ENCODE data around the gene CALD1.

Gene CALD1, protein sequence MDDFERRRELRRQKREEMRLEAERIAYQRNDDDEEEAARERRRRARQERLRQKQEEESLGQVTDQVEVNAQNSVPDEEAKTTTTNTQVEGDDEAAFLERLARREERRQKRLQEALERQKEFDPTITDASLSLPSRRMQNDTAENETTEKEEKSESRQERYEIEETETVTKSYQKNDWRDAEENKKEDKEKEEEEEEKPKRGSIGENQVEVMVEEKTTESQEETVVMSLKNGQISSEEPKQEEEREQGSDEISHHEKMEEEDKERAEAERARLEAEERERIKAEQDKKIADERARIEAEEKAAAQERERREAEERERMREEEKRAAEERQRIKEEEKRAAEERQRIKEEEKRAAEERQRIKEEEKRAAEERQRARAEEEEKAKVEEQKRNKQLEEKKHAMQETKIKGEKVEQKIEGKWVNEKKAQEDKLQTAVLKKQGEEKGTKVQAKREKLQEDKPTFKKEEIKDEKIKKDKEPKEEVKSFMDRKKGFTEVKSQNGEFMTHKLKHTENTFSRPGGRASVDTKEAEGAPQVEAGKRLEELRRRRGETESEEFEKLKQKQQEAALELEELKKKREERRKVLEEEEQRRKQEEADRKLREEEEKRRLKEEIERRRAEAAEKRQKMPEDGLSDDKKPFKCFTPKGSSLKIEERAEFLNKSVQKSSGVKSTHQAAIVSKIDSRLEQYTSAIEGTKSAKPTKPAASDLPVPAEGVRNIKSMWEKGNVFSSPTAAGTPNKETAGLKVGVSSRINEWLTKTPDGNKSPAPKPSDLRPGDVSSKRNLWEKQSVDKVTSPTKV

DNA sequence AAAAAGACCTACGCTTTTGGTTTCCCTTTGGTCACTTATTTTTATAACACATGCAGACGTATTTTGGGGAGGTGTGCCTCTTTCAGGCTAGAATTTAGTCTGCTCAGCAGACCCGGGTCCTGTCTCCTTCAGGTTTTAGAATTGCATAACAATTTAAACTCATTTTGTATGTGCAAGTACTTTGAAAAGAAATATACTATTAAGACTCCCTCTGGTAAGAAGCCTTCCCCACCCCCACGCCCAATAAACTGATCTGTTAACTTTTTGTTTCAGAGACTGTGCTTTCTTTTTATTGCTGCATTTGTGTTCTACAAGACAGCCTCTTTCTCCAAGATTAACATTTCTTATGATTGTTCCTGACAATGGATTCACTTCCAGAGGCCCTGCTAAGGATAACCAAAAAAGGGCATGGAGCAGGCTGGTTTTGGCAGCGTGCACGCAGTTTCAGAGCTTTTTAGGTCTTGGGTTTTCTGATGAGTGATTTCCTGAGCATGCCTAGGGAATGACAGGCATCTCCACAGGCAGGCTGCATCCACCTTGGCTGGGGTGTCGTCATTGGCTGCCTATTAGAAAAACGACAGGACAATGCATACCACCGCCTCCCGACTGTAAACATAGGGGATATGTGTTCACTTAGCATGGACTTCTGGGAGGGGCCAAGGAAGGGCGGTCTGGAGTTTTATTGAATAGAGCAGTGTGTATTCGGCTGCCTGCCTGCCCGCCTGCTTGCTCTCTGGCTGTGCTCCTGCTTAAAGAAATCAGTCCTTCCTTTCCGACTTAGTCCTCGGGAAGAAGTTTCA, at the start of gene CALD1:
TSS of gene CALD1 (plus strand) at position 694 of the 800 bp plus-strand sequence. CDS start 88,100 bp downstream, outside the sequence.
- TF ChIP-seq, protein P1, sequence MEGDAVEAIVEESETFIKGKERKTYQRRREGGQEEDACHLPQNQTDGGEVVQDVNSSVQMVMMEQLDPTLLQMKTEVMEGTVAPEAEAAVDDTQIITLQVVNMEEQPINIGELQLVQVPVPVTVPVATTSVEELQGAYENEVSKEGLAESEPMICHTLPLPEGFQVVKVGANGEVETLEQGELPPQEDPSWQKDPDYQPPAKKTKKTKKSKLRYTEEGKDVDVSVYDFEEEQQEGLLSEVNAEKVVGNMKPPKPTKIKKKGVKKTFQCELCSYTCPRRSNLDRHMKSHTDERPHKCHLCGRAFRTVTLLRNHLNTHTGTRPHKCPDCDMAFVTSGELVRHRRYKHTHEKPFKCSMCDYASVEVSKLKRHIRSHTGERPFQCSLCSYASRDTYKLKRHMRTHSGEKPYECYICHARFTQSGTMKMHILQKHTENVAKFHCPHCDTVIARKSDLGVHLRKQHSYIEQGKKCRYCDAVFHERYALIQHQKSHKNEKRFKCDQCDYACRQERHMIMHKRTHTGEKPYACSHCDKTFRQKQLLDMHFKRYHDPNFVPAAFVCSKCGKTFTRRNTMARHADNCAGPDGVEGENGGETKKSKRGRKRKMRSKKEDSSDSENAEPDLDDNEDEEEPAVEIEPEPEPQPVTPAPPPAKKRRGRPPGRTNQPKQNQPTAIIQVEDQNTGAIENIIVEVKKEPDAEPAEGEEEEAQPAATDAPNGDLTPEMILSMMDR (IDR thresholded peaks at IDR 0.05; ENCODE audit: control insufficient read depth, insufficient read depth, low read depth, low read length, missing control alignments) = no peak
- peak within 1 kb of the TSS; percentile 70 for H3K4me3 ChIP-seq (ENCODE audit: control insufficient read depth, low read depth, low read length)
- DNase-seq (ENCODE audit: low read depth) = peak; percentile 99

DNA sequence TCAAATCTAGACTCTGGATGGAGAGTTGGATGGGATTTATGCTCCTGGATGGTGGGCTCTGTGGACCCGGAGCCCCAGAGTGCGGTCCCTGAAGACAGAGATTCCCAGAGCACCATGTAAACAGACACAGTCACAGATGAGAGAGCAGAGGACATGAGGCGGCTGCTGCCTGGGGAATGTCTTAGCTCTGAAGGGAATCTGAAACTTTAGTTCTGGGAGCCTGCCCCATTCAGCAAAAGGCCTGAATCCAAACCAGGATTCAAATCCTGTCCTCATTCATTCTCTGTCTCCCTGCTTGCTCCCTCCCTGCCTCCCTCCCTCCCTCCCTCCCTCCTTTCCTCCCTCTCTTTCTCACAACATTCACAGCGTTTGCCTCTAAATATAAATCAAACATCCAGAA, 49.5 kb upstream of the CALD1 start:
- no peak for DNase-seq (ENCODE audit: low read depth)
- TF ChIP-seq, protein P1 (IDR thresholded peaks at IDR 0.05; ENCODE audit: control insufficient read depth, insufficient read depth, low read depth, low read length, missing control alignments) = no peak
- no peak overlapping the region for H3K4me3 ChIP-seq (ENCODE audit: control insufficient read depth, low read depth, low read length)

DNA sequence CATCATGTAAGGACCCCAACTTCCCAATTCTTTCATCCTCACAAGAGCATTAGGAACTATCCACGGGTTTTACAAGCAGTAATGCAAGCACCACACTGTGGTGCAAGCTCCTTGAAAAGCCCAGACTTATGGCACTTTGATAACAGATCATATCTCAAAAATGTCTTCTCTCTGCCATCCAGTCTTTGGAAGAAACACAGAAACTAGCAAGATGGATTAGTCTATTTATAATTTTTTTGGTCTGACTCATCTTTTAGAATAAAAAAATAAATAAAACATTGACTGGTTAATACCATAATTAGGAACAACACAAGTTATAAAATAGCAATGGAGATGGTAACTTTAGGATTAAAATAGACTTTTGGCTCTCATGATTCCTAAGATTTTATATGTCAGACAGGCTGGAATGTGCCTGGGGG, 49.0 kb upstream of the CALD1 start:
- TF ChIP-seq, protein P1 (IDR thresholded peaks at IDR 0.05; ENCODE audit: control insufficient read depth, insufficient read depth, low read depth, low read length, missing control alignments) = no peak
- DNase-seq (ENCODE audit: low read depth) = no peak
- H3K4me3 ChIP-seq (ENCODE audit: control insufficient read depth, low read depth, low read length) = no peak overlapping the region

DNA sequence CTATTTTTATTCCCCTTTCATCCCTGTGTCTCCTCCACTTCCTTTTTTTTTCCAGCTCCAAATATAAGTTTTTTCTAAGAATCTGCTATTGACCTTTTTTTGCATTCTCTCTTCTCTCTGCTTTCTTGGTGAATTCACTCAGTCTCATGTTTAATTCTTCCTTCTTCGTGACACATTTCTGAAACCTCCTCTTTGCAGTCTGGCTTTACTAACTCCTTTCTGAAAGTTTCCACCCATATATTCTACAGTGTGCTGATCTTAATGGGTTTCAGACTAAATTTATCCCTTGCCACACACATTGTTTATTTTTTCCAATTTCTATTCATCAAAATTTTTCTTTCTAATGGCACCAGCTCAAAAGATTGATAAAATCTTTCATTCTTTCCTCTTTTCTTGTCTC, 47.8 kb upstream of the CALD1 start:
- TF ChIP-seq, protein P1 (IDR thresholded peaks at IDR 0.05; ENCODE audit: control insufficient read depth, insufficient read depth, low read depth, low read length, missing control alignments) = no peak
- no peak overlapping the region for H3K4me3 ChIP-seq (ENCODE audit: control insufficient read depth, low read depth, low read length)
- no peak for DNase-seq (ENCODE audit: low read depth)

DNA sequence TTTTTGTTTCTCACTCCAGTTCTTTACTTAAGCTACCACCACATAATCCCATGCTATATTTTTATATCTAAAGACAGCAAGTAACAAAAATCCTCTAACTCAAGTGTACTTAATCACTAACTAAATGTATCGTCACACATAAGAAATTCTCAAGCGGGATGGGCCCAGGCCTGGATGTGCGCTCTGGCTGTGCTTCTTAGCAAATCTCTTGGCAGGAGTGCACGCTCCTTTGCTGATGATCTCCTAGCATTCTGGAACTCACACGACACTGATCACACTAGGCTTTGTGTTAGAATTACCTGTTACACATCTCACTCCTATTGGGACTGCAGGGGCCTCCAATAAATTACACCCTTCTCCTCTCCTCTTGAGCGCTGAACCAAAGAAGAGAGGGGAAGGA, 46.7 kb upstream of the CALD1 start:
- TF ChIP-seq, protein P1 (IDR thresholded peaks at IDR 0.05; ENCODE audit: control insufficient read depth, insufficient read depth, low read depth, low read length, missing control alignments) = no peak
- no peak for DNase-seq (ENCODE audit: low read depth)

DNA sequence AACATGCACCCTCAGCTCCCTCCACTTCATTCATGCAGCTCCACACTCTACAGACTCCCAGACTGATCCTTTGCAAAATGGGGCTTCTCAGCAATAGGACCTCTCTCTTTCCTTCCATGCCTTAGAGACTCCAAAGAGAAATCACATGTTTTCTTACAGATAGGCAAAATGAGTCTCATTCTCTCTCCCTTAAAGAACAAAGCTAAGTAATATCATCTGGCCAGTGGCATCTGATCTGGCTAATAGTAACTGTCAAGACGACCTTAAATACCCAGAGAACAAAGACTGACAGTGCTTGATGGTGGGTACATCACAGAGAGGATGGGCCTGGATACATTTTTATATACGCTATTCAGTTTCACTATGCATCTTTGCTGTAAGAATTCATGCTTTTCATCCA, 43.1 kb upstream of the CALD1 start:
- no peak for DNase-seq (ENCODE audit: low read depth)
- no peak overlapping the region for H3K4me3 ChIP-seq (ENCODE audit: control insufficient read depth, low read depth, low read length)
- TF ChIP-seq, protein P1 (IDR thresholded peaks at IDR 0.05; ENCODE audit: control insufficient read depth, insufficient read depth, low read depth, low read length, missing control alignments) = no peak

More for the DNA sequence above, 46.7 kb upstream of the CALD1 start:
- no peak overlapping the region for H3K4me3 ChIP-seq (ENCODE audit: control insufficient read depth, low read depth, low read length)
